A549 treated with Mapracorat at 1 μM for 4 hours (cell line): ENCODE results near the gene SCN5A. TPM values are rescaled to one million over a fixed set of nuclear protein-coding genes. Genes with fewer than 3 reads are reported as not detected.

Source experiments
- total RNA-seq: library from RNA; stranded (reverse); fragments of 200-300 nt; extraction: Qiagen RNA extraction; gene quantifications from 5 replicates; pipeline ENCODE4 v1.2.3, GENCODE V29; 2022

Gene SCN5A
- 0.38 to 1.9 TPM (median 0.57 TPM) in 5 replicates for total RNA-seq

GRCh38 chr3:38649500-38650247, at the start of gene SCN5A:
Gene SCN5A, minus strand, starts transcription at chr3:38649687. Its CDS starts 16,380 bp downstream, at chr3:38633307.

Other genes with a start within 250 kb of the SCN5A start
- gene ACVR2B, start 195.8 kb downstream of the SCN5A start, total RNA-seq, result 1.7 to 3.1 TPM (median 2.7 TPM) in 5 replicates
- gene EXOG, start 153.3 kb downstream of the SCN5A start, total RNA-seq, result 8.5 to 13.0 TPM (median 10.5 TPM) in 5 replicates
- not detected in 5 replicates for gene SCN10A, start 166.5 kb upstream of the SCN5A start, total RNA-seq